Tibial artery (tissue), 4 donors: ENCODE data around the gene AATF.

ENCODE experiments used
- DNase-seq, 2 donors: peaks; one replicate each; pipeline ENCODE4 v3.0.0-alpha.2; 2019
- H3K27ac ChIP-seq, 2 donors: fragments of 200-600 bp; sonication (generic) in 1 of 2; 1 replicate in 1 of 2; 2 replicates in 1 of 2; pipeline ENCODE4 v1.5.1; 2018 to 2019; ENCODE audit warnings: mild to moderate bottlenecking in 1 of 2
- H3K27me3 ChIP-seq, 2 donors: fragments of 200-600 bp; sonication (generic) in 1 of 2; one replicate each; pipeline versions ENCODE4 v1.5.1 to v1.6.0; 2016 to 2019
- H3K36me3 ChIP-seq, 3 donors: fragments of 200-600 bp; sonication (generic) in 2 of 3; one replicate each; pipeline ENCODE4 v1.5.1; 2016 to 2019; ENCODE audit warnings: mild to moderate bottlenecking in 2 of 3
- H3K4me1 ChIP-seq, 4 donors: fragments of 200-600 bp; sonication (generic) in 2 of 4; 1 replicate in 3 of 4; 2 replicates in 1 of 4; pipeline ENCODE4 v1.5.1; 2016 to 2019
- H3K4me3 ChIP-seq, 2 donors: fragments of 200-600 bp; sonication (generic) in 1 of 2; 1 replicate in 1 of 2; 2 replicates in 1 of 2; pipeline ENCODE4 v1.5.1; 2018 to 2019; ENCODE audit warnings: mild to moderate bottlenecking in 2 of 2
- H3K9me3 ChIP-seq, 3 donors: fragments of 200-600 bp; sonication (generic) in 1 of 3; one replicate each; pipeline ENCODE4 v1.5.1; 2016 to 2019
- CTCF ChIP-seq, 2 experiments: fragments of 200-600 bp in 1 of 2; fragments of 450-650 bp in 1 of 2; IDR thresholded peaks; one replicate each; pipeline ENCODE4 v1.5.1; 2017 to 2019; ENCODE audit warnings: antibody characterized with exemption in 2 of 2, mild to moderate bottlenecking in 1 of 2, moderate library complexity in 1 of 2
- intact Hi-C: fragments of 100-400 bp; cut with DNase I; formaldehyde crosslinking; loops from one replicate; pipeline ENCODE4 v1.15.0; 2023; ENCODE audit warnings: low total_unique reads

Gene AATF

GRCh38 chr17:36920032-36921005, 28.4 kb upstream of the AATF start:
- Histone ChIP-seq H3K4me3 (no peak overlapping the region), H3K27me3 (peaks cover 0 to 77% of the 10 kb centered on the region in 2 donors), H3K4me1 (no peaks in the 10 kb centered on the region), H3K27ac (no peak overlapping the region), H3K36me3 (no peaks in the 10 kb centered on the region), H3K9me3 (no peaks in the 10 kb centered on the region)
- intact Hi-C loops: no loop called here
- no peak for DNase-seq
- no peak for TF ChIP-seq CTCF (IDR thresholded peaks at IDR 0.05)

- H3K4me1 ChIP-seq: no peaks in the 10 kb centered on the region
- intact Hi-C loops: no loop called here
- TF ChIP-seq CTCF (IDR thresholded peaks at IDR 0.05): no peak
- H3K4me3 ChIP-seq: no peak overlapping the region
- no peak for DNase-seq
- no peak overlapping the region for H3K27ac ChIP-seq
- no peaks in the 10 kb centered on the region for H3K36me3 ChIP-seq
- H3K27me3 ChIP-seq: peaks cover 0 to 77% of the 10 kb centered on the region in 2 donors
- H3K9me3 ChIP-seq: no peaks in the 10 kb centered on the region
These were observed 27.5 kb upstream of the AATF start for GRCh38 chr17:36921095-36921851.

- no peak for TF ChIP-seq CTCF (IDR thresholded peaks at IDR 0.05)
- no peak for DNase-seq
- H3K27me3 ChIP-seq: peaks cover 0 to 79% of the 10 kb centered on the region in 2 donors
- no peaks in the 10 kb centered on the region for H3K9me3 ChIP-seq
- intact Hi-C loops: no loop called here
- no peak overlapping the region for H3K27ac ChIP-seq
- no peaks in the 10 kb centered on the region for H3K36me3 ChIP-seq
- H3K4me1 ChIP-seq: no peaks in the 10 kb centered on the region
- no peak overlapping the region for H3K4me3 ChIP-seq
These were observed 26.6 kb upstream of the AATF start for GRCh38 chr17:36922175-36922574.

- Histone ChIP-seq H3K27ac (no peak overlapping the region), H3K4me1 (no peaks in the 10 kb centered on the region), H3K9me3 (no peaks in the 10 kb centered on the region), H3K27me3 (peaks cover 0 to 86% of the 10 kb centered on the region in 2 donors), H3K4me3 (no peak overlapping the region), H3K36me3 (no peaks in the 10 kb centered on the region)
- DNase-seq: no peak
- TF ChIP-seq CTCF (IDR thresholded peaks at IDR 0.05): no peak
- intact Hi-C loops: no loop called here
These were observed 24.9 kb upstream of the AATF start for GRCh38 chr17:36923814-36924221.

- intact Hi-C loops: no loop called here
- TF ChIP-seq CTCF (IDR thresholded peaks at IDR 0.05): no peak
- Histone ChIP-seq H3K27ac (no peak overlapping the region), H3K4me1 (no peaks in the 10 kb centered on the region), H3K9me3 (no peaks in the 10 kb centered on the region), H3K36me3 (no peaks in the 10 kb centered on the region), H3K4me3 (no peak overlapping the region), H3K27me3 (peaks cover 0 to 86% of the 10 kb centered on the region in 2 donors)
- DNase-seq: no peak
These were observed 22.5 kb upstream of the AATF start for GRCh38 chr17:36926226-36926625.
